Neural crest cell (in vitro differentiated cells): ENCODE data around the gene FADS2. TPM values are rescaled to one million over a fixed set of nuclear protein-coding genes. Genes with fewer than 3 reads are reported as not detected.
A peak's percentile ranks its signal among the peaks of the same experiment; 100 is the strongest.

Experiments used
- DNase-seq: peaks from one replicate; pipeline ENCODE4 v3.0.0; 2021; ENCODE audit warnings: low read depth, mixed read lengths, low spot score
- H3K27ac Mint-ChIP-seq: one replicate; pipeline ENCODE4 v1.8.0; 2021; ENCODE audit warnings: mild to moderate bottlenecking, mixed read lengths; ENCODE audit not compliant: unreplicated experiment
- H3K27me3 Mint-ChIP-seq: 2 replicates; pipeline ENCODE4 v1.8.0; 2021; ENCODE audit warnings: low read depth, mild to moderate bottlenecking, mixed read lengths
- H3K36me3 Mint-ChIP-seq: 2 replicates; pipeline ENCODE4 v1.8.0; 2021; ENCODE audit warnings: low read depth, mild to moderate bottlenecking, mixed read lengths
- H3K4me1 Mint-ChIP-seq: 2 replicates; pipeline ENCODE4 v1.8.0; 2021; ENCODE audit warnings: mixed read lengths
- H3K4me3 Mint-ChIP-seq: one replicate; pipeline ENCODE4 v1.8.0; 2021; ENCODE audit warnings: mild to moderate bottlenecking, mixed read lengths
- H3K9me3 Mint-ChIP-seq: 2 replicates; pipeline ENCODE4 v1.8.0; 2021; ENCODE audit warnings: mixed read lengths
- total RNA-seq: library from RNA; stranded (reverse); gene quantifications from 2 replicates; pipeline ENCODE4 v1.2.1, GENCODE V29; 2021
- TF ChIP-seq, protein P1 (sequence below): fragments of 200-600 bp; sonication (generic); conservative IDR thresholded peaks from 2 replicates; pipeline ENCODE4 v1.5.0; 2021; ENCODE audit warnings: antibody characterized with exemption, mild to moderate bottlenecking

Gene FADS2
- total RNA-seq, 1 donor from 2014 or later = 976 TPM

DNA sequence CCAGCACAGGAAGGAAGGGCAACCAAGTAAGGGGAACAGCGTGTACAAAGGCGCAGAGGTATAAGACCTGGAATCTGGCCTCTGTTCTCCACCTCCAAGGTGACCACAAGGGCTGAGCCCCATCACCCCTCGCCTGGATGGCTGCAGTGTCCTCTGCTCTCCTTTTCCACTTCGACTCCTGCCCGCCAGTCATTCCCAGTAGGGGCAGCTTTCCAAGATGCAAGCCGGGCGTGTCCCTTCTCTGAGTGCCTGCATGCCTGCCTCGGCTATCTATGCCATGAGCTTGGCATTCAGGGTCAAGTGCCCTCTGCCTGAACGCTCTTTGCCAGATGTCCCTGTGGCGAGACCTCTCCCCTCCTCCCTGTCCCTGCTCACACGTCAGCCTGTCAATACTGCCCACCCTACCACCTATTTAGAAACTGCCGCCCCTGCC lies 46.3 kb downstream of the FADS2 start:
- peak overlapping the region; percentile 57 for H3K4me3 Mint-ChIP-seq
- peaks cover 21% of the 10 kb centered on the region for H3K4me1 Mint-ChIP-seq
- H3K9me3 Mint-ChIP-seq = no peaks in the 10 kb centered on the region
- TF ChIP-seq, protein P1, sequence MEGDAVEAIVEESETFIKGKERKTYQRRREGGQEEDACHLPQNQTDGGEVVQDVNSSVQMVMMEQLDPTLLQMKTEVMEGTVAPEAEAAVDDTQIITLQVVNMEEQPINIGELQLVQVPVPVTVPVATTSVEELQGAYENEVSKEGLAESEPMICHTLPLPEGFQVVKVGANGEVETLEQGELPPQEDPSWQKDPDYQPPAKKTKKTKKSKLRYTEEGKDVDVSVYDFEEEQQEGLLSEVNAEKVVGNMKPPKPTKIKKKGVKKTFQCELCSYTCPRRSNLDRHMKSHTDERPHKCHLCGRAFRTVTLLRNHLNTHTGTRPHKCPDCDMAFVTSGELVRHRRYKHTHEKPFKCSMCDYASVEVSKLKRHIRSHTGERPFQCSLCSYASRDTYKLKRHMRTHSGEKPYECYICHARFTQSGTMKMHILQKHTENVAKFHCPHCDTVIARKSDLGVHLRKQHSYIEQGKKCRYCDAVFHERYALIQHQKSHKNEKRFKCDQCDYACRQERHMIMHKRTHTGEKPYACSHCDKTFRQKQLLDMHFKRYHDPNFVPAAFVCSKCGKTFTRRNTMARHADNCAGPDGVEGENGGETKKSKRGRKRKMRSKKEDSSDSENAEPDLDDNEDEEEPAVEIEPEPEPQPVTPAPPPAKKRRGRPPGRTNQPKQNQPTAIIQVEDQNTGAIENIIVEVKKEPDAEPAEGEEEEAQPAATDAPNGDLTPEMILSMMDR = no peak
- peak overlapping the region; percentile 50 for H3K27ac Mint-ChIP-seq
- H3K36me3 Mint-ChIP-seq = peaks cover 2% of the 10 kb centered on the region
- no peak for DNase-seq
- H3K27me3 Mint-ChIP-seq = peaks cover 23% of the 10 kb centered on the region

DNA sequence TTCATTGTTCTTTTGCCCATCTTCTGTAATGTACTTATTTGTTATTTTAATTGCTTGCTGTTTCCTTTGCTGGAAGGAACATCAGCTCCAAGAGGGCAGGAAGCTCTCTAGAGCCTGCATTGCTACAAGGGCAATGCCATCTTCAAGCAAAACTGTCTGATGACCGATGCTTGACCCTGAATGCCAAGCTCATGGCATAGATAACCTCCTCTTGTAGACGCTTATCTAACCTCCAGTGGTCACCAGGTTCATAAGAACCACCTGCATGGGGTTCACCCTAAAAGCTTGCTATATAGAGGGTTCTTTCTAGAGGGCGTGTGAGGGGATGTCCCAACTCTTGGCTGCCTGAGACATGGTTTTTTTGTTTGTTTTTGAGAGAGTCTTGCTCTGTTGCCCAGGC lies 46.8 kb downstream of the FADS2 start:
- no peak for DNase-seq
- Mint-ChIP-seq H3K36me3 (no peaks in the 10 kb centered on the region), H3K27me3 (peaks cover 18% of the 10 kb centered on the region), H3K4me1 (peaks cover 17% of the 10 kb centered on the region), H3K27ac (no peak overlapping the region), H3K4me3 (no peak overlapping the region), H3K9me3 (no peaks in the 10 kb centered on the region)
- TF ChIP-seq, protein P1 = no peak

DNA sequence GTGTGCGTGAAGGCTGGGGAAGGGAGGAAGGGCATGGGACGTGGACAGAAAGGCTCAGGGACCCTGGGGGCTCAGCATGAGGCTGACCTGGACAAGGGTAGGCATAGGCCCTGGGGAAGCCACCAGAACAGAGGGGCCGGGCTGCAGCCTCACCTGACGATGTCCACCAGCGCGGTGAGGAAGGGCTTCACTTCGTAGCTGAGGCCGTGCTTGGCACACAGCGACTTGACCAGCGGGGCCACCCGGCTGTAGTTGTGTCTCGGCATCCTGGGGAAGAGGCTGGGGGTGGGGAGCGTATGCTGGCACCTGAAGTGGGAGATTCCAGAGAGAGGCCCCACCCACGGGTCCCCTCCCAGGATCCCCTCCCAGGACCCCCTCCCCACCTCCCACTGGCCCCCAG lies 47.6 kb downstream of the FADS2 start:
- Mint-ChIP-seq H3K36me3 (no peaks in the 10 kb centered on the region), H3K9me3 (no peaks in the 10 kb centered on the region), H3K4me1 (peaks cover 16% of the 10 kb centered on the region), H3K4me3 (no peak overlapping the region), H3K27ac (no peak overlapping the region), H3K27me3 (peaks cover 14% of the 10 kb centered on the region)
- TF ChIP-seq, protein P1 = no peak
- DNase-seq = no peak

DNA sequence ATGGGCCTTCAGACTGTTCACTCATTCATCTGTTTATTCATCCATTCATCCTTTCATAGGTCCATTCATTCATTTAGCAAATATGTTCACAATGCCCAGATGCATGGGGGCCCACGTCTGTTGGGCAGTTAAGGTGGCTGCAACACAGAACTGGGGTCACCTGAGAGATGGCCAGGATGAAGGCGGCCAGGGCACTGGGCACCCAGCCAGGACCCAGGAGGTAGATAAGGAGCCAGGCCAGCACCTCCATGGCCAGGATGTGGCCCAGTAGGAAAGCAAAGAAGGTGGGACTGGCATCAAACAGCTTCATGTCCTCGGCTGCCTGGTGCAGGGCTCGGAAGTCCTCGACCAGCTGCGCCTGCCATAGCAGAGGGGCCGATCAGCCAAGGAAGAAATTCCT lies 51.1 kb downstream of the FADS2 start:
- TF ChIP-seq, protein P1 = no peak
- H3K27me3 Mint-ChIP-seq = no peaks in the 10 kb centered on the region
- no peak overlapping the region for H3K27ac Mint-ChIP-seq
- DNase-seq = no peak
- peaks cover 18% of the 10 kb centered on the region for H3K4me1 Mint-ChIP-seq
- H3K9me3 Mint-ChIP-seq = no peaks in the 10 kb centered on the region
- H3K36me3 Mint-ChIP-seq = no peaks in the 10 kb centered on the region
- no peak overlapping the region for H3K4me3 Mint-ChIP-seq

DNA sequence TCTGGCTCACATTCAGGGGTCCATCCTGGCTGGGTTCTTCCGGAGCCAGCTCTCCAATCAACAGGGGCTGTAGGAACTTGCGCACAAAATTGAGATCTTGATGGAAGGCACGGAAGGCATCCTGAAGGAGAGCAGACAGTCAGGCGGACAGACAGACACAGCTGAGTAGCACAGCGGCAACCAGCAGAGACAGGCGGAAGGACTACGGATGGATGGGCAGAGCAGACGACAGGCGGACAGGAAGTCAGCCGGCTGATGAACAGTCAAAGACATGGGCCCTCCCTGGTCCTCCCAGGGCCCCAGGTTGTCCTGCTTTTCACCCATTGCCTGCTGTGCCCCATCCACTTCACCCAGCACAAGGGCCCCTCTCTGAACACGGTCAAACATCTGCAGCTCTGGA lies 51.9 kb downstream of the FADS2 start:
- H3K9me3 Mint-ChIP-seq = no peaks in the 10 kb centered on the region
- H3K4me3 Mint-ChIP-seq = no peak overlapping the region
- H3K36me3 Mint-ChIP-seq = no peaks in the 10 kb centered on the region
- TF ChIP-seq, protein P1 = no peak
- peaks cover 18% of the 10 kb centered on the region for H3K4me1 Mint-ChIP-seq
- no peak overlapping the region for H3K27ac Mint-ChIP-seq
- no peaks in the 10 kb centered on the region for H3K27me3 Mint-ChIP-seq
- DNase-seq = no peak

DNA sequence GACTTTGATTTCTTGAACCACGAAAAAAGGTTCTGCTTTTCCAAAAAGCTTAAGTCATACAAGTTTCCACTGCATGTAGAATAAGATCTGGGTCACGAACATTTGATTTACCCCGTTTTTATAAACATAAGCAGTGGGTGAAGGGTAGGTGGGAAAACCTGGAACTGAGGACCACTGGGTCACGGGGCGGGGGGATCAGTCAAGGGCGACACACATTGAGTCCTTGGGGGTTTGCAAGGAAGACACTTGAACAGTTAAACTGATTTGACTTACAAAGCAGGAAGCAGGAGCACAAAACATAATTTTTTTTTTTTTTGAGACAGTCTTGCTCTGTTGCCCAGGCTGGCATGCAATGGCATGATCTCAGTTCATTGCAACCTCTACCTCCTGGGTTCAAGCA lies 52.4 kb downstream of the FADS2 start:
- Mint-ChIP-seq H3K9me3 (no peaks in the 10 kb centered on the region), H3K27me3 (no peaks in the 10 kb centered on the region), H3K4me1 (peaks cover 18% of the 10 kb centered on the region), H3K4me3 (no peak overlapping the region), H3K27ac (no peak overlapping the region), H3K36me3 (no peaks in the 10 kb centered on the region)
- TF ChIP-seq, protein P1 = no peak
- no peak for DNase-seq
